Activated CD4-positive, alpha-beta memory T cell treated with anti-CD3 and anti-CD28 coated beads for 36 hours (primary cell): ENCODE results near the gene ACR. TPM values are rescaled to one million over a fixed set of nuclear protein-coding genes. Genes with fewer than 3 reads are reported as not detected.

Experiments
- CTCF ChIA-PET: fragments of 350-600 bp; sonication (Branson Sonifier 250); formaldehyde crosslinking; loops from one replicate; lab custom pipeline; 2021; ENCODE audit warnings: antibody characterized with exemption, inconsistent platforms; lab: Charles Lee
- POLR2A ChIA-PET: fragments of 350-600 bp; sonication (Branson Sonifier 250); formaldehyde crosslinking; loops from one replicate; lab custom pipeline; 2021; ENCODE audit warnings: antibody characterized with exemption; lab: Charles Lee
- DNase-seq: peaks from one replicate; pipeline ENCODE4 v3.0.0-alpha.2; 2020
- H3K27ac Mint-ChIP-seq: one replicate; pipeline ENCODE4 v1.8.0; 2021; ENCODE audit warnings: mixed read lengths
- H3K27me3 Mint-ChIP-seq: one replicate; pipeline ENCODE4 v1.8.0; 2021; ENCODE audit warnings: mixed read lengths
- H3K36me3 Mint-ChIP-seq: one replicate; pipeline ENCODE4 v1.8.0; 2021; ENCODE audit warnings: mixed read lengths
- H3K4me1 Mint-ChIP-seq: one replicate; pipeline ENCODE4 v1.8.0; 2021; ENCODE audit warnings: low read depth, mixed read lengths
- H3K4me3 Mint-ChIP-seq: one replicate; pipeline ENCODE4 v1.8.0; 2021; ENCODE audit warnings: mild to moderate bottlenecking, mixed read lengths
- H3K9me3 Mint-ChIP-seq: one replicate; pipeline ENCODE4 v1.8.0; 2021; ENCODE audit warnings: mixed read lengths
- intact Hi-C: fragments of 100-400 bp; cut with micrococcal nuclease; formaldehyde crosslinking; loops from one replicate; pipeline ENCODE4 v1.15.1; 2023
- total RNA-seq, 2 experiments: library from RNA; stranded (reverse); gene quantifications; one replicate each; pipeline ENCODE4 v1.2.3, GENCODE V29; 2021

The ACR gene
- total RNA-seq, 2 experiments from 2014 or later: not detected

GRCh38 chr22:50723991-50724390 lies 14.0 kb upstream of the ACR start:
- no peaks in the 10 kb centered on the region for H3K4me1 Mint-ChIP-seq
- no peaks in the 10 kb centered on the region for H3K9me3 Mint-ChIP-seq
- ChIA-PET POLR2A (no interaction called here), CTCF (no interaction called here)
- intact Hi-C loops: no loop called here
- peaks cover 2% of the 10 kb centered on the region for H3K27me3 Mint-ChIP-seq
- no peak overlapping the region for H3K4me3 Mint-ChIP-seq
- H3K36me3 Mint-ChIP-seq: no peaks in the 10 kb centered on the region
- DNase-seq: no peak
- H3K27ac Mint-ChIP-seq: no peak overlapping the region

GRCh38 chr22:50724616-50725015 lies 13.4 kb upstream of the ACR start:
- Mint-ChIP-seq H3K27me3 (peaks cover 2% of the 10 kb centered on the region), H3K27ac (no peak overlapping the region), H3K4me1 (no peaks in the 10 kb centered on the region), H3K4me3 (no peak overlapping the region), H3K9me3 (no peaks in the 10 kb centered on the region), H3K36me3 (no peaks in the 10 kb centered on the region)
- ChIA-PET POLR2A (no interaction called here), CTCF (no interaction called here)
- intact Hi-C loops: no loop called here
- DNase-seq: no peak

GRCh38 chr22:50725597-50725996 lies 12.4 kb upstream of the ACR start:
- H3K27me3 Mint-ChIP-seq: peaks cover 2% of the 10 kb centered on the region

GRCh38 chr22:50726643-50727340 lies 11.2 kb upstream of the ACR start:
- Mint-ChIP-seq H3K9me3 (no peaks in the 10 kb centered on the region), H3K27ac (no peak overlapping the region), H3K4me1 (no peaks in the 10 kb centered on the region), H3K27me3 (peaks cover 2% of the 10 kb centered on the region), H3K36me3 (no peaks in the 10 kb centered on the region), H3K4me3 (no peak overlapping the region)
- ChIA-PET CTCF (interaction anchor here (1.1 kb wide), 1 partner anchor 9 kb away, joined by 3 read pairs; no protein-coding TSS in a partner anchor), POLR2A (no interaction called here)
- no peak for DNase-seq
- intact Hi-C loops: no loop called here

More at GRCh38 chr22:50725597-50725996, 12.4 kb upstream of the ACR start:
- H3K27ac Mint-ChIP-seq: no peak overlapping the region
- H3K4me3 Mint-ChIP-seq: no peak overlapping the region
- no peaks in the 10 kb centered on the region for H3K4me1 Mint-ChIP-seq
- ChIA-PET CTCF (interaction anchor here (1.1 kb wide), 1 partner anchor 10 kb away, joined by 3 read pairs; no protein-coding TSS in a partner anchor), POLR2A (no interaction called here)
- no peaks in the 10 kb centered on the region for H3K9me3 Mint-ChIP-seq
- no peak for DNase-seq
- intact Hi-C loops: no loop called here
- no peaks in the 10 kb centered on the region for H3K36me3 Mint-ChIP-seq

GRCh38 chr22:50727678-50728522 lies 10.1 kb upstream of the ACR start:
- POLR2A ChIA-PET: no interaction called here
- Mint-ChIP-seq H3K9me3 (no peaks in the 10 kb centered on the region), H3K4me3 (no peak overlapping the region), H3K27me3 (peaks cover 2% of the 10 kb centered on the region), H3K36me3 (no peaks in the 10 kb centered on the region), H3K4me1 (peaks cover 3% of the 10 kb centered on the region), H3K27ac (no peak overlapping the region)
- DNase-seq: no peak
- intact Hi-C loops: no loop called here
- CTCF ChIA-PET: no interaction called here

- Mint-ChIP-seq H3K9me3 (no peaks in the 10 kb centered on the region), H3K4me1 (peaks cover 3% of the 10 kb centered on the region), H3K36me3 (no peaks in the 10 kb centered on the region), H3K4me3 (no peak overlapping the region), H3K27me3 (peaks cover 2% of the 10 kb centered on the region), H3K27ac (no peak overlapping the region)
- ChIA-PET CTCF (no interaction called here), POLR2A (no interaction called here)
- intact Hi-C loops: no loop called here
- DNase-seq: no peak
Measured at GRCh38 chr22:50728523-50728931, 9.5 kb upstream of the ACR start.

GRCh38 chr22:50729391-50730012 lies 8.5 kb upstream of the ACR start:
- Mint-ChIP-seq H3K9me3 (no peaks in the 10 kb centered on the region), H3K27ac (no peak overlapping the region), H3K4me1 (peaks cover 3% of the 10 kb centered on the region), H3K4me3 (peak overlapping the region; percentile 2), H3K36me3 (no peaks in the 10 kb centered on the region), H3K27me3 (peaks cover 2% of the 10 kb centered on the region)
- DNase-seq: no peak
- intact Hi-C loops: no loop called here
- ChIA-PET POLR2A (no interaction called here), CTCF (no interaction called here)

GRCh38 chr22:50730013-50730891 lies 7.8 kb upstream of the ACR start:
- H3K4me3 Mint-ChIP-seq: no peak overlapping the region
- no peaks in the 10 kb centered on the region for H3K36me3 Mint-ChIP-seq
- no peak for DNase-seq
- no peak overlapping the region for H3K27ac Mint-ChIP-seq
- ChIA-PET POLR2A (no interaction called here), CTCF (no interaction called here)
- intact Hi-C loops: no loop called here
- peaks cover 3% of the 10 kb centered on the region for H3K4me1 Mint-ChIP-seq
- no peaks in the 10 kb centered on the region for H3K9me3 Mint-ChIP-seq
- peaks cover 2% of the 10 kb centered on the region for H3K27me3 Mint-ChIP-seq

GRCh38 chr22:50730941-50731661 lies 6.9 kb upstream of the ACR start:
- no peaks in the 10 kb centered on the region for H3K36me3 Mint-ChIP-seq
- H3K9me3 Mint-ChIP-seq: no peaks in the 10 kb centered on the region
- H3K4me3 Mint-ChIP-seq: no peak overlapping the region
- POLR2A ChIA-PET: no interaction called here
- CTCF ChIA-PET: interaction anchor here (0.9 kb wide), 1 partner anchor 22 kb away, joined by 3 read pairs; no protein-coding TSS in a partner anchor
- intact Hi-C loops: no loop called here
- peaks cover 3% of the 10 kb centered on the region for H3K4me1 Mint-ChIP-seq
- H3K27ac Mint-ChIP-seq: no peak overlapping the region
- no peak for DNase-seq
- peaks cover 2% of the 10 kb centered on the region for H3K27me3 Mint-ChIP-seq

- H3K9me3 Mint-ChIP-seq: no peaks in the 10 kb centered on the region
- POLR2A ChIA-PET: no interaction called here
- peaks cover 3% of the 10 kb centered on the region for H3K4me1 Mint-ChIP-seq
- H3K4me3 Mint-ChIP-seq: no peak overlapping the region
- CTCF ChIA-PET: interaction anchor here (0.9 kb wide), 1 partner anchor 22 kb away, joined by 3 read pairs; no protein-coding TSS in a partner anchor
- DNase-seq: peak; percentile 71
- H3K27ac Mint-ChIP-seq: no peak overlapping the region
- intact Hi-C loops: no loop called here
- H3K27me3 Mint-ChIP-seq: peaks cover 2% of the 10 kb centered on the region
- no peaks in the 10 kb centered on the region for H3K36me3 Mint-ChIP-seq
Measured at GRCh38 chr22:50731811-50732624, 6.0 kb upstream of the ACR start.
